H1 (cell line): ENCODE results near the gene CDCA4. TPM values are rescaled to one million over a fixed set of nuclear protein-coding genes. Genes with fewer than 3 reads are reported as not detected.
A peak's percentile ranks its signal among the peaks of the same experiment; 100 is the strongest.

Source experiments
- CTCF ChIA-PET: fragments of 300-600 bp; sonication (Branson Sonifier 250); formaldehyde crosslinking; loops from one replicate; lab custom pipeline; 2021; ENCODE audit not compliant: partially characterized antibody; lab: Charles Lee
- POLR2A ChIA-PET: fragments of 300-600 bp; sonication (Branson Sonifier 250); formaldehyde crosslinking; loops from one replicate; lab custom pipeline; 2021; ENCODE audit warnings: inconsistent platforms; ENCODE audit not compliant: partially characterized antibody; lab: Charles Lee
- DNase-seq, 2 experiments: peaks; one replicate each; pipeline versions ENCODE4 v3.0.0 to v3.0.0-alpha.2; 2010 to 2022; ENCODE audit warnings: low spot score in 2 of 2, low read depth in 1 of 2, mixed read lengths in 1 of 2
- FAIRE-seq: peaks from 2 replicates; lab custom pipeline; 2011; peaks lifted over from hg19 to GRCh38; lab: Jason Lieb, UNC
- H2AFZ ChIP-seq: 2 replicates; pipeline ENCODE4 v1.8.1; 2012; ENCODE audit warnings: low read length, inconsistent platforms
- H2AK5ac ChIP-seq: 2 replicates; pipeline ENCODE4 v1.6.1; 2013; ENCODE audit warnings: low read depth, low read length
- H2BK120ac ChIP-seq: replicated peaks from 2 replicates; pipeline ENCODE3; 2013; ENCODE audit warnings: low read depth, low read length, inconsistent platforms
- H2BK12ac ChIP-seq: 2 replicates; pipeline ENCODE4 v1.6.1; 2013; ENCODE audit warnings: low read depth, low read length
- H2BK15ac ChIP-seq: 2 replicates; pipeline ENCODE4 v1.6.1; 2013; ENCODE audit warnings: low read length
- H2BK20ac ChIP-seq: 2 replicates; pipeline ENCODE4 v1.6.1; 2013; ENCODE audit warnings: low read length
- H2BK5ac ChIP-seq: 2 replicates; pipeline ENCODE4 v1.6.1; 2013; ENCODE audit warnings: low read depth, low read length
- H3K14ac ChIP-seq: 2 replicates; pipeline ENCODE4 v1.6.1; 2013; ENCODE audit warnings: inconsistent platforms; ENCODE audit not compliant: insufficient read length
- H3K18ac ChIP-seq: 2 replicates; pipeline ENCODE4 v1.6.1; 2013; ENCODE audit warnings: low read length; ENCODE audit errors: extremely low read depth
- H3K23ac ChIP-seq: 2 replicates; pipeline ENCODE4 v1.6.1; 2013; ENCODE audit warnings: inconsistent platforms; ENCODE audit not compliant: insufficient read length
- H3K23me2 ChIP-seq: 2 replicates; pipeline ENCODE4 v1.6.1; 2013; ENCODE audit warnings: low read depth, low read length
- H3K27ac ChIP-seq: 2 replicates; pipeline ENCODE4 v1.6.1; 2011; ENCODE audit warnings: low read depth, low read length, inconsistent platforms
- H3K27me3 ChIP-seq, 4 experiments: replicated peaks in 1 of 4; 1 replicate in 1 of 4; 2 replicates in 3 of 4; pipeline versions ENCODE4 v1.6.1 to v1.8.1; 2011 to 2013; ENCODE audit warnings: low read length in 3 of 4, mild to moderate bottlenecking in 3 of 4, inconsistent platforms in 2 of 4, mixed read lengths in 2 of 4, moderate library complexity in 1 of 4; ENCODE audit not compliant: control insufficient read depth in 3 of 4, insufficient read depth in 3 of 4; ENCODE audit errors: extremely low read depth in 1 of 4
- H3K36me3 ChIP-seq, 4 experiments: 2 replicates each; pipeline versions ENCODE4 v1.6.1 to v1.8.1; 2011 to 2013; ENCODE audit warnings: mild to moderate bottlenecking in 4 of 4, low read length in 3 of 4, moderate library complexity in 2 of 4, control low read depth in 1 of 4, inconsistent platforms in 1 of 4; ENCODE audit not compliant: insufficient read depth in 4 of 4, control insufficient read depth in 2 of 4
- H3K4ac ChIP-seq: replicated peaks from 2 replicates; pipeline ENCODE3; 2013; ENCODE audit warnings: low read length, low read depth, mixed read lengths, inconsistent platforms; ENCODE audit not compliant: insufficient read length
- H3K4me1 ChIP-seq, 4 experiments: replicated peaks in 1 of 4; 1 replicate in 1 of 4; 2 replicates in 3 of 4; pipeline versions ENCODE4 v1.6.1 to v1.8.1; 2011 to 2013; ENCODE audit warnings: low read length in 3 of 4, inconsistent platforms in 2 of 4, mixed read lengths in 1 of 4; ENCODE audit not compliant: insufficient read depth in 4 of 4, control insufficient read depth in 3 of 4
- H3K4me2 ChIP-seq, 2 experiments: 2 replicates each; pipeline versions ENCODE4 v1.6.1 to v1.8.1; 2011 to 2013; ENCODE audit warnings: low read depth in 2 of 2, low read length in 2 of 2, control low read depth in 1 of 2, inconsistent platforms in 1 of 2, mild to moderate bottlenecking in 1 of 2; ENCODE audit not compliant: insufficient read depth in 1 of 2
- H3K4me3 ChIP-seq, 4 experiments: fragments of 200-600, 300-600 bp in 1 of 4; sonication (generic), shearing (Covaris generic), sonication (Bioruptor Twin) in 1 of 4; 2 replicates each; pipeline versions ENCODE4 v1.5.1 to v1.8.1; 2011 to 2016; ENCODE audit warnings: low read length in 4 of 4, low read depth in 3 of 4, control low read depth in 2 of 4, inconsistent platforms in 2 of 4, mild to moderate bottlenecking in 2 of 4, mixed read lengths in 1 of 4, moderate library complexity in 1 of 4; ENCODE audit not compliant: insufficient read depth in 2 of 4; ENCODE audit errors: extremely low read depth in 1 of 4
- H3K56ac ChIP-seq: replicated peaks from 2 replicates; pipeline ENCODE3; 2013; ENCODE audit warnings: low read depth, mild to moderate bottlenecking, mixed read lengths, low read length, inconsistent platforms; ENCODE audit not compliant: insufficient read length
- H3K79me1 ChIP-seq: 2 replicates; pipeline ENCODE4 v1.6.1; 2013; ENCODE audit warnings: low read depth, low read length, control low read depth
- H3K79me2 ChIP-seq, 2 experiments: 2 replicates each; pipeline versions ENCODE4 v1.6.1 to v1.8.1; 2012 to 2013; ENCODE audit warnings: low read length in 2 of 2, mild to moderate bottlenecking in 2 of 2, inconsistent platforms in 1 of 2; ENCODE audit not compliant: insufficient read depth in 2 of 2, control insufficient read depth in 1 of 2
- H3K9ac ChIP-seq, 4 experiments: replicated peaks in 1 of 4; 1 replicate in 1 of 4; 2 replicates in 3 of 4; pipeline versions ENCODE4 v1.6.1 to v1.8.1; 2011 to 2013; ENCODE audit warnings: low read depth in 3 of 4, low read length in 3 of 4, control low read depth in 2 of 4, mild to moderate bottlenecking in 2 of 4, moderate library complexity in 2 of 4, inconsistent platforms in 1 of 4; ENCODE audit errors: extremely low read depth in 1 of 4
- H3K9me3 ChIP-seq, 2 experiments: 2 replicates each; pipeline versions ENCODE4 v1.6.1 to v1.8.1; 2012 to 2013; ENCODE audit warnings: mild to moderate bottlenecking in 2 of 2, moderate library complexity in 2 of 2, control low read depth in 1 of 2, inconsistent platforms in 1 of 2, low read depth in 1 of 2, low read length in 1 of 2, mixed read lengths in 1 of 2; ENCODE audit not compliant: insufficient read depth in 2 of 2
- H4K20me1 ChIP-seq, 2 experiments: replicated peaks in 1 of 2; 2 replicates each; pipeline versions ENCODE3 to v1.8.1; 2011 to 2013; ENCODE audit warnings: inconsistent platforms in 2 of 2, low read length in 2 of 2, mild to moderate bottlenecking in 1 of 2; ENCODE audit not compliant: insufficient read depth in 2 of 2, control insufficient read depth in 1 of 2
- H4K5ac ChIP-seq: 2 replicates; pipeline ENCODE4 v1.6.1; 2013; ENCODE audit warnings: low read length, low read depth, mixed read lengths, inconsistent platforms; ENCODE audit not compliant: insufficient read length
- H4K8ac ChIP-seq: 2 replicates; pipeline ENCODE4 v1.8.0; 2013; ENCODE audit warnings: mild to moderate bottlenecking, moderate library complexity, low read length, inconsistent platforms; ENCODE audit not compliant: insufficient read depth; ENCODE audit errors: extremely low read depth
- H4K91ac ChIP-seq: replicated peaks from 2 replicates; pipeline ENCODE3; 2013; ENCODE audit warnings: low read length, mixed read lengths, inconsistent platforms; ENCODE audit not compliant: insufficient read length
- EGR1 ChIP-seq: IDR thresholded peaks from 2 replicates; pipeline ENCODE4 v1.6.1; 2011; ENCODE audit warnings: low read depth, low read length, borderline replicate concordance
- FOSL1 ChIP-seq: IDR thresholded peaks from 2 replicates; pipeline ENCODE4 v1.6.1; 2011; ENCODE audit warnings: mild to moderate bottlenecking, low read depth, low read length, moderate library complexity; ENCODE audit not compliant: insufficient read depth
- HDAC2 ChIP-seq, 2 experiments: fragments of 300-600 bp in 1 of 2; sonication (generic) in 1 of 2; IDR thresholded peaks; 2 replicates each; pipeline ENCODE4 v1.6.1; 2011 to 2012; ENCODE audit warnings: low read depth in 2 of 2, low read length in 2 of 2, mild to moderate bottlenecking in 2 of 2, moderate library complexity in 2 of 2, borderline replicate concordance in 1 of 2, inconsistent platforms in 1 of 2
- WGBS, 2 experiments: shearing (Covaris generic) in 1 of 2; methylation state at CpG; one replicate each; pipeline versions ENCODE4 v1.1.6 to v1.1.7; 2013 to 2015; ENCODE audit warnings: low lambda C conversion rate in 2 of 2, mixed read lengths in 2 of 2, inconsistent platforms in 1 of 2, low coverage in 1 of 2, missing lambda C conversion rate in 1 of 2; ENCODE audit not compliant: insufficient replicate concordance in 2 of 2, insufficient coverage in 1 of 2, insufficient read length in 1 of 2; ENCODE audit errors: extremely low coverage in 1 of 2, missing lambda C conversion rate in 1 of 2; 5-methylcytosine and 5-hydroxymethylcytosine counted together
- polyA plus RNA-seq, 7 experiments: library from polyadenylated mRNA; depleted of rRNA in 3 of 7; stranded (reverse) in 5 of 7; unstranded in 2 of 7; fragments of >200 nt in 5 of 7; fragments of 200-250 nt in 2 of 7; gene quantifications; 1 replicate in 5 of 7; 2 replicates in 1 of 7; 4 replicates in 1 of 7; pipeline versions ENCODE4 v1.2.1 to v1.2.3, GENCODE V29; 2011 to 2013; ENCODE audit warnings: missing spikeins in 2 of 7, mixed read lengths in 2 of 7
- total RNA-seq: library from RNA; stranded (reverse); fragmentation: NEBNext Ultra II Directional; extraction: Animal tissue kit (Norgen Biotek cat#: 25700); gene quantifications from 2 replicates; pipeline ENCODE4 v1.2.1, GENCODE V29; 2021

CDCA4 gene
- total and polyA plus RNA-seq, 2 of the 8 experiments (the other 6 are each of a cell fraction or from before 2014, with no cell fraction given): 49.9 to 62.4 TPM

GRCh38 chr14:104991896-104992230 lies 29.0 kb downstream of the CDCA4 start:
- H2BK12ac ChIP-seq: no peak overlapping the region
- H3K27me3 ChIP-seq: peaks cover 0 to 2% (median under 1%) of the 10 kb centered on the region in 4 experiments; a peak in 1 of 7 replicates
- FAIRE-seq (no peak), DNase-seq (no peak)
- H2AK5ac ChIP-seq: 0 out of 2 replicates have a peak overlapping the region, but pooled peaks have one; percentile 65
- H3K9ac ChIP-seq: no peak overlapping the region
- no peak overlapping the region for H3K4me2 ChIP-seq
- no peak overlapping the region for H3K27ac ChIP-seq
- no peak overlapping the region for H3K18ac ChIP-seq
- TF ChIP-seq FOSL1 (0 out of 2 replicates have a peak, but pooled peaks have one; percentile 57), HDAC2 (IDR thresholded peaks at IDR 0.05; ENCODE audit: borderline replicate concordance in 1 of 2, low read depth in 2 of 2, low read length in 2 of 2) (no peak), EGR1 (peak; percentile 39; the same call in 1 of the 2 replicates)
- ChIA-PET POLR2A (no interaction called here), CTCF (interaction anchor here (3.1 kb wide), 1 partner anchor 53 kb away, joined by 22 read pairs; no protein-coding TSS in a partner anchor)
- H4K5ac ChIP-seq: no peak overlapping the region
- no peak overlapping the region for H3K4me3 ChIP-seq
- peaks cover 3 to 5% of the 10 kb centered on the region in 2 experiments for H4K20me1 ChIP-seq
- no peak overlapping the region for H2BK120ac ChIP-seq
- no peaks in the 10 kb centered on the region for H3K79me1 ChIP-seq
- peak overlapping the region; percentile 80; the same call in 1 of the 2 replicates for H2BK5ac ChIP-seq
- H3K9me3 ChIP-seq: no peaks in the 10 kb centered on the region
- WGBS, 2 experiments: 95% methylated on average over 26 of the region's 34 CpGs; no CpG with 5 or more reads in 1 of the 2 experiments
- no peaks in the 10 kb centered on the region for H3K79me2 ChIP-seq
- no peak overlapping the region for H2BK20ac ChIP-seq
- H2BK15ac ChIP-seq: no peak overlapping the region
- no peak overlapping the region for H2AFZ ChIP-seq
- no peak overlapping the region for H4K91ac ChIP-seq
- H3K23ac ChIP-seq: no peak overlapping the region
- H3K4ac ChIP-seq: no peak overlapping the region
- H3K36me3 ChIP-seq: peaks cover 0 to 4% (median 0%) of the 10 kb centered on the region in 4 experiments; a peak in 2 of 8 replicates
- H3K56ac ChIP-seq: no peak overlapping the region
- no peaks in the 10 kb centered on the region for H3K4me1 ChIP-seq
- peak overlapping the region; percentile 21; the same call in 1 of the 2 replicates for H4K8ac ChIP-seq
- H3K14ac ChIP-seq: no peak overlapping the region
- no peaks in the 10 kb centered on the region for H3K23me2 ChIP-seq
